Stimulated activated naive CD8-positive, alpha-beta T cell treated with anti-CD3 and anti-CD28 coated beads, Interleukin-15, amount 100 ng/mL, for 72 hours (primary cell): ENCODE data around the gene GRIA4.
A peak's percentile ranks its signal among the peaks of the same experiment; 100 is the strongest.
"Not testable (repeated sequence)": the region's sequence is repeated elsewhere in the genome, so short reads cannot be mapped to it uniquely, and the experiment has no call there.

Source experiments
- ATAC-seq: fragments of 150-1000 bp; cut with Tn5 transposase; 2 replicates; pipeline ENCODE4 v1.10.0; 2021; ENCODE audit warnings: mild to moderate bottlenecking, moderate library complexity
- DNase-seq, 2 donors: peaks; one replicate each; pipeline ENCODE4 v3.0.0; 2021 to 2022
- H3K27ac Mint-ChIP-seq, 2 donors: one replicate each; pipeline ENCODE4 v1.8.0; 2022; ENCODE audit warnings: mild to moderate bottlenecking in 2 of 2, mixed read lengths in 2 of 2, moderate library complexity in 2 of 2
- H3K27me3 Mint-ChIP-seq: one replicate; pipeline ENCODE4 v1.8.0; 2022; ENCODE audit warnings: mixed read lengths
- H3K4me1 Mint-ChIP-seq: one replicate; pipeline ENCODE4 v1.8.0; 2022; ENCODE audit warnings: mild to moderate bottlenecking, mixed read lengths
- H3K4me3 Mint-ChIP-seq, 2 donors: one replicate each; pipeline ENCODE4 v1.8.0; 2022; ENCODE audit warnings: mild to moderate bottlenecking in 2 of 2, mixed read lengths in 2 of 2, moderate library complexity in 1 of 2
- H3K9me3 Mint-ChIP-seq, 2 donors: one replicate each; pipeline ENCODE4 v1.8.0; 2022; ENCODE audit warnings: mixed read lengths in 2 of 2

Gene GRIA4

DNA sequence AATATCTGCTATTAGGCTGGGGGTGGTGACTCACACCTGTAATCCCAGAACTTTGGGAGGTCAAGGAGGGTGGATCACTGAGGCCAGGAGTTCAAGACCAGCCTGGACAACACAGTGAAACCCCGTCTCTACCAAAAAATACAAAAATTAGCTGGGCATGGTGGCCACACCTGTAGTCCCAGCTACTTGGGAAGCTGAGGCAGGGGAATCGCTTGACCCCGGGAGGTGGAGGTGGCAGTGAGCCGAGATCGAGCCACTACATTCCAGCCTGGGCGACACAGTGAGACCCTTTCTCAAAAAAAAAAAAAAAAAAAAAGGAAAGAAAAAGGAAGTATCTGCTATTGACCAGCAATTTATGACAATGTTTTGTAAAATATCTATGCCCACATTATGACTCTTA lies 176.0 kb downstream of the GRIA4 start:
- not testable (repeated sequence) for H3K4me3 Mint-ChIP-seq, H3K9me3 Mint-ChIP-seq, H3K4me1 Mint-ChIP-seq, H3K27me3 Mint-ChIP-seq, DNase-seq, H3K27ac Mint-ChIP-seq, ATAC-seq

DNA sequence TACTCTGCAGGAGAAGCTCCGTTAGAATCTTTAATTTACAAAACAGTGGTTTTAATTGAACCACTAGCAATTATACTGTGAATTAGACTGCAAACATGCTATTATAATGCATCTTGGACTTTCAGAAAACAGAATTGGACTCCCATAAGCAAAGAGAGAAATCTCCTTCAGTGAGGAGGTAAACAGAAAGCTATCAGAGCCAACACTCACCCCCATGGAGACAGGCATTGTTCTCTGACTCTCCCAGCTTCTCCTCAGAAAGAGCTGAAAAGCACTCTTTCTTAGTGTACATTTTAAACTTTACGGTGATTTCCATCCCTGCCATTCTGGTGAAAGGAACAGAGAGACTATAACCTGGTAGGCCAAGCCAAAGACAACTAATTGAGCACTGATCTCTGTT lies 176.9 kb downstream of the GRIA4 start:
- no peaks in the 10 kb centered on the region for H3K27me3 Mint-ChIP-seq
- H3K4me3 Mint-ChIP-seq: no peak overlapping the region
- ATAC-seq (no peak), DNase-seq (no peak)
- H3K27ac Mint-ChIP-seq: no peak overlapping the region
- H3K9me3 Mint-ChIP-seq: no peaks in the 10 kb centered on the region
- H3K4me1 Mint-ChIP-seq: no peaks in the 10 kb centered on the region

DNA sequence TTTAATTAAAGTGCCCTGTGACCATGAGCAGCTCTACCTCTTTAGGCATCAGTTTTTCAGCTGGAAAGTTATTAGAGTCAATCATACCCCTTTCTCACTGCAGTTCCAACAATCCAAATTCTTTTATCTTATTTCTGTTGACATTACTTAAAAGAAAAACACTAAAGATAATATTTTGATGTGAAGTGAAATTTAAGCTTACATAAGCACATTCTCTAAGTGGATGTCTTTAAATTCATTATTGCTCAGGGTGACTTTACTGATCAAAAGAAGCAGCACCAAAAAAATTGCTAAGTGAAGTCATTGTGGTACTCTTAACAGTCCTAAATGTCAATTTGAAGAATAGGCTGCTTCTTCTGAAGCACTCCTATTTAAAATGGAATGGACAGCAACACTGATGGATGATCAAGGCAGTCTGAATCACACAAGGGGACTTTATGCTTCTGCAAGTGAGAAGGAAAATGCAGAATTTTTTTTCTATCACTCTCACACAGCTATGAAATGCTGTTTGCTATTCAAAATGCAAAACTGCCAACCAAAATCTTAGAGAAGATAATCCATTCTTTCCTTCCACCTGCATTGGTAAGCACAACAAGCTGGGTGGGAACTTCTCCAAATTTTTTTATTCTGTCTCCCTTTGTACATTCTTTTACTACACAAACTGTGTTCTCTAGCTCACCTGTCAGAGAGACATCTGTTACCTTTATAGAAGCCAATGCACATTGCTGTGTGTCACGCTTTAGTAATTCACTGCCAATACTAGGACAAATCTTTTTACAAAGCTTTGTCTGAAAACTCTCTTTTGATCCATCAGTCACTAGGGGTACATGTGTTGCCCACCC lies 179.9 kb downstream of the GRIA4 start:
- no peak for DNase-seq

DNA sequence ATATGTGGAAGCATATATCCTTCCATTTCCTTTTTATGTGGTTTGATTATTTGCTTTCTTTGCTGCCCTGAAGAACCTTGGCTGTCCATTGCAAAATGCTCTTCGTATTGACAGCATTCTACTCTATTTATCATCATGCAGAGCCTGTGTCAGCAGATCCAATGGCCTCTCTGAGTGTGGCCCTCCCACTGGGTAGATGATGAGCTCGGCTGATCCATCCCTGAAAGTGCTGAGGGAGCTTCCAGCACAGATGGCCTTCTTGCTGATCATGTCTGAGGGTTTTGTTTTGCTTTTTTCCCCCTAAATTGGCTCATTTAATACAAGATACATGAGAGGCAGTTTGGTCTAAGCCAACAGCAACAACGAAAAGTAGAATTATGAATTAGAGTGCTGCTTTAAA lies 181.0 kb downstream of the GRIA4 start:
- no peaks in the 10 kb centered on the region for H3K9me3 Mint-ChIP-seq
- no peak for ATAC-seq
- no peak overlapping the region for H3K27ac Mint-ChIP-seq

More for the DNA sequence above, 179.9 kb downstream of the GRIA4 start:
- no peak for ATAC-seq
- no peaks in the 10 kb centered on the region for H3K4me1 Mint-ChIP-seq
- no peaks in the 10 kb centered on the region for H3K27me3 Mint-ChIP-seq
- H3K27ac Mint-ChIP-seq: peak overlapping the region in 1 of 2 donors; percentile 84
- no peak overlapping the region for H3K4me3 Mint-ChIP-seq
- no peaks in the 10 kb centered on the region for H3K9me3 Mint-ChIP-seq

DNA sequence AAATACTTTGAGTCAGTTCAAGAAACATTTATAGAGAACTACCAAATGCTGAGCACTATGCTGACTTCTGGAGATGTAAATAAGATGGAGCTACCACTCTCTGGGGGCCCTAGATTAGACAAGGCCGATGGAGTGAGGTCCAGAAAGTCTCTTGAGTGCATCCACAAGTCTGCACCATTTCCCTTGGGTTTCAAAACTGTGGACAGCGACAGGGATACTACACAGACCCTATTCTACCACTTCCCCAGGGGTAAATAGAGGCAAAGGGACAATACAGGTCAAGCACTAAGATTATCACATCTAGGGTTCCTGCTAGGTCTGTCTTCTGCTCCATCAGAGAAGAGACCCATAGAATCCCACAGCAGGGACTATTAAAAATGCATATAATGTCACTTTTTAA lies 183.2 kb downstream of the GRIA4 start:
- Mint-ChIP-seq H3K4me3 (no peak overlapping the region), H3K4me1 (no peaks in the 10 kb centered on the region), H3K9me3 (no peaks in the 10 kb centered on the region), H3K27ac (no peak overlapping the region), H3K27me3 (no peaks in the 10 kb centered on the region)
- no peak for DNase-seq
- ATAC-seq: no peak

More for the DNA sequence above, 181.0 kb downstream of the GRIA4 start:
- no peaks in the 10 kb centered on the region for H3K27me3 Mint-ChIP-seq
- H3K4me3 Mint-ChIP-seq: no peak overlapping the region
- no peaks in the 10 kb centered on the region for H3K4me1 Mint-ChIP-seq
- no peak for DNase-seq

DNA sequence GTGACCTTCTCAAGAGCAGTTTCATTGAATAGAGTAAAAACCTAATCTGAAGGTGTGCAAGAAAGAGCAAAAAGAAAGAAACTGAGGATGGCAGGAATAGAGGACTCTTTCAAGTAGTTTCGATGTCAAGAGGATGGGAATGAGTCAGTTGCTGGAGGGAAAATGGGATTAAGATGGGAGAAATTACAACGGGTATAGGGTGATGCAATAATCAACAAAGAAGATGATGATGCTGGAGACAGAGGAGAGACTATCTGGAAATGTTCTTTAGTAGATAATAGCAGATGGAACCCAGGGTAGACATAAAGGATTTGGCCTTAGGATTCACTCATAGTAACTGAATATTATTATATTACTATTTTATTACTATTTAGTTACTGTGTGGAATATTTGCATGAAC lies 189.4 kb downstream of the GRIA4 start:
- H3K27me3 Mint-ChIP-seq: no peaks in the 10 kb centered on the region
- ATAC-seq (no peak), DNase-seq (no peak)
- H3K4me3 Mint-ChIP-seq: no peak overlapping the region
- H3K9me3 Mint-ChIP-seq: no peaks in the 10 kb centered on the region
- H3K4me1 Mint-ChIP-seq: no peaks in the 10 kb centered on the region
- H3K27ac Mint-ChIP-seq: no peak overlapping the region

DNA sequence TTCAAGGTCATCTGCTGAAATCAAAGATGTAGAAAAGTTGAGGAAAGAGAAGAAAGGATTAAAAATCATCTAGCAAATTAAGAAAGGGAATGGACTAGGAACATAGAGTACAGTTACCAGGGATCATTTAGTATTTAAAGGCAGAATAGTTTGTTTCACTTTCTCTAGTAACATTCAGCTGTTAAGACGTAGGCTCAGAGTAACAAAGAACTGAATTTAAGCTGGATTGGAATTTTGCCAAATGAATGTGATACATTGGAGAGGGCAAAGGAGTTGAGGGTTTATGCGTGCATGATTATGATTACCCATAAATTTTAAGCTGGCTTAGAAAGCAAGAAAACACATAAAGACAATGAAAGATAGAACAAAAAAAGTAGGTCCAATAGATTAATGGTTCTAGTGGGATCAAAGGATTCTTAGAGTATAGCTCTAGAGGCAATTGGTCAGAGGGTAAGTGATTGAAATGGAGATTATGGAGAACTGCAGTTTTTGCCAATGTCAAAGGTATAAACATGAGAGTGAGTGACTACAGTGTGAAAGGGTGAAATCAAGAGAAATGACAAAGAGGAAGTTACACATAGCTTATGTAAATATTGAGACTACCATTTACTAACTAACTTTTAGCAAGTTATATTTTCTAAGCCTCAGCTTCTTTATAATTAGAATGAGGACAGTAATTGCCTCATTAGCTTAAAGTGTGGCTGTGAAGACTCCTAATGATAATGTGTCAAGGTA lies 190.0 kb downstream of the GRIA4 start:
- Mint-ChIP-seq H3K27me3 (no peaks in the 10 kb centered on the region), H3K4me1 (no peaks in the 10 kb centered on the region), H3K9me3 (no peaks in the 10 kb centered on the region), H3K27ac (no peak overlapping the region), H3K4me3 (no peak overlapping the region)
- ATAC-seq (no peak), DNase-seq (no peak)

DNA sequence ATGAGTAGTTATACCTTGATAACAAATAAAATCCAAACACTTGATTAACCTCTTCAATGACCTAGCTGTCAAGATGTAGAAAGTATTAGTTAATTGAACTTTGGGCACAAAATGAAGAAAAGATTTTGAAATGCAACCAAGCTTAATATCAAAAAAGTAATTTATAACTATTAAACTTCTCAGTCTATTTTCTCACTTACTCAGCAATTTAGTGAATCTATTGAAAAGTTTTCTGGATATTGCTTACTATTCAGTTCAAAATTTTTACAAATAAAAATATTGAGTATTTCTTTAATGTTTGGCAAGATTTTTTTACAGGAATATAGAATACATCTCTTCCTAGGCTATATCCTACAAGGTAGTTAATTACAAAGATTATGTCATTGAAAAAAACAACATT lies 192.5 kb downstream of the GRIA4 start:
- Mint-ChIP-seq H3K9me3 (no peaks in the 10 kb centered on the region), H3K4me3 (no peak overlapping the region), H3K27me3 (no peaks in the 10 kb centered on the region), H3K27ac (no peak overlapping the region), H3K4me1 (no peaks in the 10 kb centered on the region)
- DNase-seq (no peak), ATAC-seq (no peak)

DNA sequence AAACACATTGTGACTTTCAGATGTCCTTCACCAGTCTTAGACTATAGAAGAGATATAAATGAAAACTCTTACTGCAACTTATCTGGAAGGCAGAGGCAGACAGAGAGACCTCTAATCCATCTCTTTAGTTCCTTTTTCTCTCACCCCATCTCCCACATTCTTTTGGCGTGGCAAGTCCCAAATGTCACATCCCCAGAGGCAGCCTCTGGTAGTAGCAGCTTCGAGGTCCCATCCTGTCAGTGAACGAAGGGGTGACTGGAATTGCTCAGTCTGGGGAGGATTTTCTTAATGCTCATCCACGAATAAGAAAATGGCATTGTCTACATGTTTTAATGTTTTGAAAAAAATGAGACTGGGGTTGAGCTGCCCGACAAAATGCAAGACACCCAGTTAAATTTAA lies 201.4 kb downstream of the GRIA4 start:
- H3K27me3 Mint-ChIP-seq: no peaks in the 10 kb centered on the region
- H3K27ac Mint-ChIP-seq: no peak overlapping the region
- ATAC-seq (no peak), DNase-seq (no peak)
- H3K9me3 Mint-ChIP-seq: no peaks in the 10 kb centered on the region
- no peak overlapping the region for H3K4me3 Mint-ChIP-seq
- H3K4me1 Mint-ChIP-seq: no peaks in the 10 kb centered on the region

DNA sequence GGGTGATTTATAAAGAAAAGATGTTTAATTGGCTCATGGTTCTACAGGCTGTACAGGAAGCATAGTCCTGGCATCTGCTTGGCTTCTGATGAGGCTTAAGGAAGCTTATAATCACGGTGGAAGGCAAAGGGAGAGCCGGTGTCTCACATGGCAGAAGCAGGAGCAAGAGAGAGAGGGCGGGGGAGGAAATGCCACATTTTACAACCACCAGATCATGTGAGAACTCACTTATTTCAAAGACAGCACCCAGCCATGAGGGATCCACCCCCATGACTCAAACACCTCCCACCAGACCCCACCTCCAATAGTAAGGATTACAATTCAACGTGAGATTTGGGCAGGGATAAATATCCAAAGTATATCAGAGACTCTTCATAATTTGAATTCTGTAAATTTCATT lies 211.5 kb downstream of the GRIA4 start:
- Mint-ChIP-seq H3K27me3 (no peaks in the 10 kb centered on the region), H3K4me3 (no peak overlapping the region), H3K9me3 (no peaks in the 10 kb centered on the region), H3K27ac (no peak overlapping the region), H3K4me1 (no peaks in the 10 kb centered on the region)
- no peak for ATAC-seq
- no peak for DNase-seq

DNA sequence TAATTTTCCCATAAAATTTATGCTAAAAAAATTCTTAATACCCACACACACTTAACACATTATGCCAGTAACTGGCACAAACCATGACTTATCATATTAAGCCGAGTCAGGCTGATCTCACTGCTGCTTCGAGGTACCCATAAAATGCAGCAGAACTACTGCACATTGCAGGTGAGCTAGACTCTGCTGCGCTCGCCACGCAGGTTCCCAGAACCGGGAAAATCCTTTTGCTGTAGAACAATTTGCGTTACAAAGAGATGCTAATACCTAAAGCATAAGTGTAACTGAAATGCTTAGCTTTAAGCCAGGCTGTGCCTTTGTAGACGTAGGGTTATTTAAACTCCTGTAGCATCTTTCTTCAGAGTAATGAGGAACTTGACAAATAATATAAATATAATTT lies 211.9 kb downstream of the GRIA4 start:
- Mint-ChIP-seq H3K27me3 (no peaks in the 10 kb centered on the region), H3K4me3 (no peak overlapping the region), H3K27ac (no peak overlapping the region), H3K4me1 (no peaks in the 10 kb centered on the region), H3K9me3 (no peaks in the 10 kb centered on the region)
- DNase-seq (no peak), ATAC-seq (no peak)

DNA sequence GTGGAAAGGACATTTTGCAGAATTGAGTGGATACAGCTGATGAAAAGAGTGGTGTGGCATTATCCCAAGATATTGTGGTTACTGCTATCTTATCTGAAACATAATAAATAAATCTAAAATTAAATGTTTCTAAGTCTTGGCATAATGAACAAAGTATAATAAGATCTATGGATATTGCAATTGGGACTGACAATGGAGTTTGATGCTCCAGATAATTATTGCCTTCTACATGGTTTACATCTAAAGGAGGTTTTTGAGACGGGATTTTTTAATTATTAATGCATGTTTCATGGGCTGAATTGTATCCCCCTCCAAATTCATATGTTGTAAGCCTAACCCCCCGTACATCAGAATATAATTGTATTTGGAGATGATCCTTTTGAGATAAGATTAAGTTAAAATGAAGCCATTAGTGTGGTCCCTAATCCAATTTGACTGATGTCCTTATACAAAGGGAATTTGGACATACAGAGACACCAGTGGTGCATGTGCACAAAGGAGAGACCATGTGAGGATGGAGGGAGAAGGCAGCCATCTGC lies 213.7 kb downstream of the GRIA4 start:
- Mint-ChIP-seq H3K9me3 (no peaks in the 10 kb centered on the region), H3K27me3 (no peaks in the 10 kb centered on the region), H3K4me3 (no peak overlapping the region), H3K4me1 (no peaks in the 10 kb centered on the region), H3K27ac (no peak overlapping the region)
- no peak for ATAC-seq
- no peak for DNase-seq

DNA sequence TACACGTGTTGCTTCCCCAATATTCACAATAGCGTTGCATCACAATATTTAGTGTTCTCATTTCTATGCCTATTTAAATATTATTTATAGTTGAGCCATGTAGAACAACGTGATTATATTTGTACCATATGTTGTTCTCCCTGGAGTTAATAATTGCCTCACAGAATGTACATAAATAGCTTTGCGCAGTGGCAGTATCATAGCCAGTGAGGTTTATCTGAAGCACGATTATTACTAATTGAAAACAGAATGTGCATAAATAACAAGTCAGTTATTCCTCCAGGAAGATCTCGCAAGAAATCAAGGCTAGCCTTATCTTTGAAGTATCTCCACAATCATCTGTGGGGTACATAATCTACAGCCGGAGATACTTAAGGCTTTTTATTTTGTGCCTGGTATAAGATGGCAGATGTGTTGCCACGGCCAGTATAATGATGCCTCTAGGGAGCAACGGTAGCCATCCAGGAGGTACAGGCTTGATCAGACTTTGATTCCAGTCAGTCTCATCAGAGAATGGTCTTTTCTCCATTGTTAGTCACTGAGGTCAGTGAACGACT lies 214.7 kb downstream of the GRIA4 start:
- H3K27ac Mint-ChIP-seq: no peak overlapping the region
- DNase-seq (no peak), ATAC-seq (no peak)
- no peaks in the 10 kb centered on the region for H3K9me3 Mint-ChIP-seq
- no peaks in the 10 kb centered on the region for H3K4me1 Mint-ChIP-seq
- H3K4me3 Mint-ChIP-seq: no peak overlapping the region
- no peaks in the 10 kb centered on the region for H3K27me3 Mint-ChIP-seq

DNA sequence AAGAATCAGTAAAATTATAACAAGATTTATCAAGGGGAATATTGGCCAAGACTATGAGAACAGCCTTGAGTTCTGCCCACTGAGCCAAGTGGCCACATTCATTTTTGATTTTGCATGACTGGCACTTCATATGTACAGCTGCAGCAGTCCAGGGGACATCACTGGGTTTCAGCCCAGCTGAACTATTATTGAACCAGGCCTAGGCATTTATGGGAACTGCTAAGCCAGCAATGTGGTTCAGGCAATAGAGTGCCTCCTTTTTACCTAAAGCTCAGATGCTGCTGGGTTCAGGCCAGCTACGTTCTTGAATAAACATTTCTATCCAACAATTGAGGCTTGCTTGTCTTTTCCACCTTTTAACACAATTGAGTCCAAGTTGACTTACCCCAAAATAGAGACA lies 215.3 kb downstream of the GRIA4 start:
- no peak overlapping the region for H3K4me3 Mint-ChIP-seq
- no peaks in the 10 kb centered on the region for H3K9me3 Mint-ChIP-seq
- DNase-seq: no peak
- no peak for ATAC-seq
- H3K27me3 Mint-ChIP-seq: no peaks in the 10 kb centered on the region
- no peak overlapping the region for H3K27ac Mint-ChIP-seq
- no peaks in the 10 kb centered on the region for H3K4me1 Mint-ChIP-seq

DNA sequence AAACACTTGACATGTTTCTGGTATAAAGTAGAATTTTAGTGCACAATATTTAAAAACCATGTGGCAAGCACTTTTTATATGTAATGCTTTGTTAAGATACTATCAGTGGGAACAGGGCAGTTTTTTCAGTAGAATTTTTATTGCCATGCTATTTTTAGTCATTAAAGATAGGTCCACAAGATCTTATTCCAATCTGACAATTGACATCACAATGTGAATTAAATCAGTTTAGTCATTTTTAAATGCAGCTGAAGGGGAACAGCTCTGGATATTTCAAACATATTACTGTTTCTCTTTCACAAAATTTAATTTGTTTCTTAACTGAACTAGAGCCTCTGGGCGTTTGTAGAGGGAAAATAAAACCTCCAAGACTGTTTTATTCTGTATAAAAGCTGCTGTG lies 218.0 kb downstream of the GRIA4 start:
- Mint-ChIP-seq H3K27me3 (no peaks in the 10 kb centered on the region), H3K9me3 (no peaks in the 10 kb centered on the region), H3K4me1 (no peaks in the 10 kb centered on the region), H3K4me3 (no peak overlapping the region), H3K27ac (no peak overlapping the region)
- ATAC-seq: no peak
- DNase-seq: no peak

DNA sequence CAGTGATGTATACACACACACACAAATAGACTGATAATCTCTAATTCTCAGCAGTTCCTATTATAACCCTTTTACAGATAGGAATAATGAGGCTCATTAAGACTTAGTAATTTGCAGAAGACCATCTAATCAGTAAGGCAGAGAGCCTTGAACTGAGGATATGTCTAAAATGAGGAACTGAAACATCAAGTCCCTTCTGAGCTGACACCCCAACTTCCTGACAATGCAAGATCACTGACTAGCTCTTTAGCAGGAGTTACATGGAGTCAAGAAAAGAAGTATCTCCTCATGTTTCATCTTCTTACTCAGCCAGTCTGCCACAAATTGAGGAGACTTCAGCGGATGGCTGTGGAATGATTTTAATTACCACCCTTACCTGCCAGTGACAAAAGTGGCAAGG lies 219.2 kb downstream of the GRIA4 start:
- Mint-ChIP-seq H3K4me1 (no peaks in the 10 kb centered on the region), H3K27me3 (no peaks in the 10 kb centered on the region), H3K4me3 (no peak overlapping the region), H3K9me3 (no peaks in the 10 kb centered on the region), H3K27ac (no peak overlapping the region)
- ATAC-seq: no peak
- DNase-seq: no peak
